WTC11 (cell line): ENCODE data around the gene FBN2.

Experiments
- ATF3 ChIP-seq: sonication (generic); formaldehyde crosslinking; conservative IDR thresholded peaks from 2 replicates; pipeline ENCODE4 v1.8.1; 2022; ENCODE audit warnings: mild to moderate bottlenecking, missing genetic modification reagents
- CREB1 ChIP-seq: sonication (generic); formaldehyde crosslinking; IDR thresholded peaks from 2 replicates; pipeline ENCODE4 v1.8.0; 2023; ENCODE audit warnings: mild to moderate bottlenecking, missing genetic modification reagents
- ELF4 ChIP-seq: sonication (generic); formaldehyde crosslinking; IDR thresholded peaks from 2 replicates; pipeline ENCODE4 v1.8.1; 2022; ENCODE audit warnings: low read depth, mild to moderate bottlenecking, moderate library complexity, missing genetic modification reagents
- FOXJ3 ChIP-seq: sonication (generic); formaldehyde crosslinking; IDR thresholded peaks from 2 replicates; pipeline ENCODE4 v1.9.0; 2021; ENCODE audit warnings: missing genetic modification reagents, mild to moderate bottlenecking, borderline replicate concordance
- GABPB1 ChIP-seq: sonication (generic); formaldehyde crosslinking; IDR thresholded peaks from 2 replicates; pipeline ENCODE4 v1.8.1; 2023; ENCODE audit warnings: mild to moderate bottlenecking, missing genetic modification reagents
- MAX ChIP-seq: sonication (generic); formaldehyde crosslinking; IDR thresholded peaks from 2 replicates; pipeline ENCODE4 v1.8.0; 2022; ENCODE audit warnings: mild to moderate bottlenecking, missing genetic modification reagents
- NFE2L1 ChIP-seq: sonication (generic); formaldehyde crosslinking; IDR thresholded peaks from 2 replicates; pipeline ENCODE4 v1.8.1; 2023; ENCODE audit warnings: missing genetic modification reagents
- NR2C2 ChIP-seq: sonication (generic); formaldehyde crosslinking; IDR thresholded peaks from 2 replicates; pipeline ENCODE4 v1.8.0; 2022; ENCODE audit warnings: mild to moderate bottlenecking, missing genetic modification reagents
- ZBTB43 ChIP-seq: sonication (generic); formaldehyde crosslinking; IDR thresholded peaks from 2 replicates; pipeline ENCODE4 v1.8.1; 2023; ENCODE audit warnings: mild to moderate bottlenecking, missing genetic modification reagents
- TF ChIP-seq, protein P1 (sequence below): fragments of 200-600 bp; IDR thresholded peaks from 2 replicates; pipeline ENCODE4 v1.8.0; 2022; ENCODE audit warnings: antibody characterized with exemption
- TF ChIP-seq, protein P2 (sequence below): sonication (generic); formaldehyde crosslinking; IDR thresholded peaks from 2 replicates; pipeline ENCODE4 v1.8.0; 2022; ENCODE audit warnings: mild to moderate bottlenecking, missing genetic modification reagents

DNA sequence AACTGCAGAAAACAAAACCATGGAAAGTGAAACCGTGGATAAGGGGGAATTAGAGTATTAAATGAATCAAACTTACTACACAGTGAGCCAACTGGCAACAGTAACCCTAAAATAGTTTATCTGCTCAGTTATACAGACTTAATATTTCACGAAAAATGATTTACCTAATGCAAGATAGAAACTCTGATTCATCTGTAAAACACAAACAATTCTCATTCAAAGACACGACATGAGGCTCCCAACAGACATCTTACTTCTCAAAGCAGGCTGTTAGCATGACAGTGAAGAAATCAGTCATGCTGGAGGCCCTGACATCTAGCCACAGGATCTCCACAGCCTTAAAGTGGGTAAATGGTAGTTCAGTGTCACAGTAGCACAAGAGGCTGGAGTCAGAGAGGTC is 131.2 kb downstream of the FBN2 start:
- TF ChIP-seq MAX: no peak
- TF ChIP-seq, protein P1, sequence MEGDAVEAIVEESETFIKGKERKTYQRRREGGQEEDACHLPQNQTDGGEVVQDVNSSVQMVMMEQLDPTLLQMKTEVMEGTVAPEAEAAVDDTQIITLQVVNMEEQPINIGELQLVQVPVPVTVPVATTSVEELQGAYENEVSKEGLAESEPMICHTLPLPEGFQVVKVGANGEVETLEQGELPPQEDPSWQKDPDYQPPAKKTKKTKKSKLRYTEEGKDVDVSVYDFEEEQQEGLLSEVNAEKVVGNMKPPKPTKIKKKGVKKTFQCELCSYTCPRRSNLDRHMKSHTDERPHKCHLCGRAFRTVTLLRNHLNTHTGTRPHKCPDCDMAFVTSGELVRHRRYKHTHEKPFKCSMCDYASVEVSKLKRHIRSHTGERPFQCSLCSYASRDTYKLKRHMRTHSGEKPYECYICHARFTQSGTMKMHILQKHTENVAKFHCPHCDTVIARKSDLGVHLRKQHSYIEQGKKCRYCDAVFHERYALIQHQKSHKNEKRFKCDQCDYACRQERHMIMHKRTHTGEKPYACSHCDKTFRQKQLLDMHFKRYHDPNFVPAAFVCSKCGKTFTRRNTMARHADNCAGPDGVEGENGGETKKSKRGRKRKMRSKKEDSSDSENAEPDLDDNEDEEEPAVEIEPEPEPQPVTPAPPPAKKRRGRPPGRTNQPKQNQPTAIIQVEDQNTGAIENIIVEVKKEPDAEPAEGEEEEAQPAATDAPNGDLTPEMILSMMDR: no peak
- TF ChIP-seq NFE2L1 (CRISPR knock-in tag): no peak
- no peak for TF ChIP-seq ATF3 (CRISPR knock-in tag)
- no peak for TF ChIP-seq ELF4 (CRISPR knock-in tag)
- TF ChIP-seq, protein P2, sequence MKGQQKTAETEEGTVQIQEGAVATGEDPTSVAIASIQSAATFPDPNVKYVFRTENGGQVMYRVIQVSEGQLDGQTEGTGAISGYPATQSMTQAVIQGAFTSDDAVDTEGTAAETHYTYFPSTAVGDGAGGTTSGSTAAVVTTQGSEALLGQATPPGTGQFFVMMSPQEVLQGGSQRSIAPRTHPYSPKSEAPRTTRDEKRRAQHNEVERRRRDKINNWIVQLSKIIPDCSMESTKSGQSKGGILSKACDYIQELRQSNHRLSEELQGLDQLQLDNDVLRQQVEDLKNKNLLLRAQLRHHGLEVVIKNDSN: no peak
- no peak for TF ChIP-seq CREB1 (CRISPR knock-in tag)
- TF ChIP-seq ZBTB43 (CRISPR knock-in tag): no peak
- TF ChIP-seq GABPB1 (CRISPR knock-in tag): no peak
- no peak for TF ChIP-seq NR2C2 (CRISPR knock-in tag)
- TF ChIP-seq FOXJ3 (CRISPR knock-in tag): no peak
